GM21423 (cell line): ENCODE data around the gene TEPSIN.

Experiments used
- ATAC-seq: cut with Tn5 transposase; IDR thresholded peaks from one replicate; pipeline ENCODE4 v1.9.1; 2021; ENCODE audit warnings: mild to moderate bottlenecking, moderate library complexity; ENCODE audit not compliant: unreplicated experiment

TEPSIN gene

DNA sequence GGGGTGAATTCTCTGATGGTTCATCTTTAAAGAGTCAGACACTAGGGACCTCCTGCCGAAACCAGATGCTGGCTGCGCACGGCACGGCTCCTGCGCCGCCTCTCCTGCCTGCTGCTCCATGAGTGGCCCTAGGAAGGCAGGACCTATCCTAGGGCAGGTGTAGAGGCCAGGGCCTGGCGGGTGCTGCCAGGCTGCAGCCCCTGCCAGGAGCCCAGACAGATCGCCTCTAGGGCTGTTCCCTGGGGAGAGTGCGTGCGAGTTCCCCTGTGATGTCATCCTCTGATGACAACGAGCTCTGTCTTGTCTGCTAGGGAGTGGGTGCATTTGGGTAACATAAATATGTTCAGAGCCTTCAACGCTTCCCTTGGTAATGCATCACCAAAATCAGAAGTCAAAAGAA, 32.4 kb upstream of the TEPSIN start:
- no peak for ATAC-seq

DNA sequence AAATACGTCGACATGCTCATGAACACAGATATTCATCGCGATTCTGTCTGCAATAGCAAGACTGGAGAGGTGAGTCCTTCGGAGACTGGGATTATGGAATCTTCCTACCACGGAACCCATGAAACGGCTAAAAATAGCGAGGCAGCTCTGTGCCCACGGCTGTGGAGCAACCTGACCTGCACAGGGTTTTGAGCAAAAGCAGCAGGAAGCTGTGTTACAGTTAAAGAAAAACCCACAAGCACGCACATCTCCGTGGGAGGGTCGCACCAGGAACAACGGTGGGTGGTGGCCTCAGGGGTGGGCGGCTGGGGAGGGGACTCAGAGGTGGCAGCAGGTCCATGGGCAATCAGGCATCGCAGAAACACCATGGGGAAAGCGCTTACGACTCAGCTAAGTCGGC, 31.4 kb upstream of the TEPSIN start:
- ATAC-seq, result no peak

DNA sequence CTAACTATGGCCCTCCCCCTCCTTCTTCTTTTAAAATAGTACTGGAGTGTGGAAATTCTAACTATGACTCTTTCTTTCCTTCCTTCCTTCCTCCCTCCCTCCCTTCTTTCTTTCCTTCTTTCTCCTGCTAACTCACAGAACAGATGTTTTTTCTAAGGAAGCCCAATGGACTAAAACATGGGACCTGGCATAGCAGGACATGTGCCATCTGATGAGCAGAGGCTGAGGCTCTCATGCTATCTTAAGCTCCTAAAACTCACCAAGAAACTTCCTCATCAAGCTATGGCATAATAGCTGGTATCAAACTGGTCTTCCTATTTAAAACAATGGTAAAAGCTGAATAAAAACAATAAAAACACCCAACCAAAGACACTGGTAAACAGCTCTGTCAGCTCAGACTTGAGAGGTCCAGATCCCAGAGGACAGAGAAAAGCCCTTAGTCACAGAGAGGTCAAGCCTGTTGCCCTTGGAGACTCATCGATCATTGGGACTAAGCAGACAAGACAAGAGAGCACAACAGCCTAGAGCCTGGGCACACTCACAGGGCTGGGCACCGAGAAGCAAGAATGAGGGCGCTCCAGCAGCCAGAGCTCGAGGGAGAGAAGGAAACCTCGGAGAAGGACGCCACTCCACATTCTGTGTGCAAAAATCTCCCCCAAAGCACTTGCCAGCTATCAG, 28.7 kb upstream of the TEPSIN start:
- ATAC-seq, result no peak

DNA sequence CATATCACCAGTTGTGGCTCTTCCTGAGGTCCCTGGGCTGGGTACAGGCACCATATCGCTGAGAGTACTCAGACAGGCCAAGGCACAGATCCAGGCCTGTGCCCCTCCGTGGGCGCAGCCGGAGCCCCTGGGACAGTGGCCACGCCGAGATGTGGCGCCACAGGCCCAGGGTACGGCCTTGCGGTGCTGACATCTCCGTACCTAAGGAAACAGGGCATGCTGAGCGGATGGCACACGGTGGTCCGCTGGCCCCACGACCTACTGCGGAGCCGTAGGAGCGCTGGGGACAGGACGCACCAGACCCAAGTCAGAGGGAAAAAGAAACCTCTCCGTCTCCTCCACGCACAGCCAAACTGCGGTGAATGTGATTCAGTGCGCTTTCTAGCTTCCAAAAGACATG, 26.7 kb upstream of the TEPSIN start:
- ATAC-seq, result no peak

DNA sequence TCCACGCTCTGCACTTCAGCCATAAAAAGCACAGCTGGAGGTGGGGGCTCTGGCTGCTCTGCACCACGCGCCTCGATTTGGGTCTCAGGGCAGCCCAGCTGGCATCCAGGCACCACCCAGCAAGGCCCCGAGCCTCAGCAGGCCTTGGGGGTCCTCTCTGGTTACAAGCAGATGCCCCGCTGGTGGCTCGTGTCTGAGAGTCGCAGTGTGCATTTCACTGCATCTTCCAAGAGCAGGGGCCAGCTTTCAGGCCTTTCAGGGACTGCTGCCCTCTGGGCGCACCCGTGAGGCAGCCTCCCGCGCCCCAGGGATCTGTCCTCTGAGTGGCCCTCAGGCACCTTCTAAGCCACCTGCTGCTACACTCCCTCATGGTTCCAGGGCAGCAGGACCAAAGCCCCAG, 25.8 kb upstream of the TEPSIN start:
- ATAC-seq, result no peak

DNA sequence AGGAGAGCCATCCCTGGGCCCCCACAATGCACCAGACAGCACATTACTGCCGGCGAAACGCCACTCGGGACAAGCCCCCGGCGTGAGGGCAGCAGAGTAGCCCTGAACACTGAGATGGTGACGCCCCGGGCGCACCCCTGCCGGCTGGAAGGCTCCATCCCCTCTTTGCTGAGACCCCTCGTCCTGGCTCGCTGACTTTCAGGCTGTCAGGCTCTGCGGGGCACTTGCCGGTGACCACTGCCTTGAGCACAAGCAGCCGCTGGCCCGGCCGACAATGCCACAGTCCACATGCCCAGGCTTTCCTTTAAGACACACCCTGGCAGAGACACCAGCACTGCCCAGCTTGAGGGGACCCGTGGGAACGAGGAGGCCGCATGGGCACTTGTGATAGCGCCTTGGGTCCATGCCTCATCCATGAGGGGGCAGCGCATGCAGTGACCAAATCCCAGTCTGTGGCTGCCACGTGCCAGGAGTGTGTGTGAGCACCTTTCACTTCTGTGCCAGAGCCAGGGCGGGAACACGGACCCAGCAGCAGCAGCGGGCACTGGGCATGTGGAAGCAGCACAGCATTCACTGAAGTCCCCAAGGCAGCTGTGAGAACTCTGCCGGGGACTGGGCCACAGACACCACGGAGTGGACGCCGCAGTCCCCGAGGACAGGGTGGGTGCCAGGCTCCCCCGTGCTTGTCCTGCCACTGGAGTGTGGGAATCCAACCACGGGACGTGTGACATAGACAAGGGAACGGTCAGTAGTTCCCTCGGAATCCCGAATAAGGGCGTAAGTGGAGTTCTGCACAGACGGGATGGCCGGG, 24.7 kb upstream of the TEPSIN start:
- ATAC-seq, result no peak

DNA sequence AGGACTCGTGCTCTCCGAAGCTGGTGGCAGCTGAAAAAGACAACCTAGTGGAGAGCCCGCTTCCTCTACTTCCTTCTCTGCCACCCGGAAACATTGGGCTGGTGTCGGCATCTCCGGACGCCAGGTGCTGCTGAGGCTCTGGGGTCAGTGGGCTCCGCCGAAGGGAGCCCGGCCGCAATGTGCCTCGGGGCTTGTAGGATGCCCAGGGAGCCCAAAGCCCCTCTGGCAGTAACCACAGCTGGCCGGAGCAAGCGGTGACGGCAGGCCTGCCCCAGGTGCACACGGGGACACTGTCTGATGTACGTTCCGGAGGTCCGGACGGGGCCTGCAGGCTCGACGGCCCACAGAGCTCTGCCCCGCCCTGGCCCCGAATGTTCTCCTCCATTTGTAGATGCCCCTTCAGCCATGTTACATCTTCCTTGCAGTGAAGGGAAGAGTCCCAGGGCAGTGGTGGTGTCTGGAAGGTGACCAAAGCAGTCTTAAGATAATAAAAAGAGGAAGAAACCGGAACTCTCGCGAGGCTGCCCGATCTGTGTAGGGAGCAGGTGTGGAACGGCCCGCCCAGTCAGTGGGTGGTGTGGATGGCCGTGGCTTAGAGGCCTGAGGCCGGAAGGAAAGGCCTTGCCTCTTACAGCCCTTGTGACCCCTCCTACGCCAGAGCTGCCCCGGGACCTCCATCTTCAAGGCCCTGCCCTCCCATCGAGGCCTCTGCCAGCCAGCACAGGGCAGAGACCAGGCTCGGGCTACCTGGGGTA, 22.9 kb upstream of the TEPSIN start:
- ATAC-seq, result no peak

DNA sequence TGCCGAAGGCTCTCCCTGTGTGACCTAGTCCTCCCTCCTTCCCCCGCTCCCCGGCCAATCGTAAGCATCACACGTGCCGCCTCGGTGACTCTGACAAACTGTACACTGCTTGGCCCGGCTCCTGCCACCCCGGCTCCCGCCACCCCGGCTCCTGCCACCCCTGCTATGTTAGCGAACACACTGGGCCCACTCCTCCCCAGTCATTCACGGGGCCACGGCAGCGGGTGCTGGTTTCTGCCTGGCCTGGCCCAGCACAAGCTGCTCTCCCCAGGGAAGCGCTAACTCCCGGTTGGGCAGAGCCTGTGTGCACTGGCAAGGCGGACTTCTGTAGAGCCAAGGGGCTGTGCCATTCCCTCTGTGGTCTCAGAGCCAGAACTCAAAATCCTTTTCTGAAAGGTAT, 22.2 kb upstream of the TEPSIN start:
- ATAC-seq, result no peak

DNA sequence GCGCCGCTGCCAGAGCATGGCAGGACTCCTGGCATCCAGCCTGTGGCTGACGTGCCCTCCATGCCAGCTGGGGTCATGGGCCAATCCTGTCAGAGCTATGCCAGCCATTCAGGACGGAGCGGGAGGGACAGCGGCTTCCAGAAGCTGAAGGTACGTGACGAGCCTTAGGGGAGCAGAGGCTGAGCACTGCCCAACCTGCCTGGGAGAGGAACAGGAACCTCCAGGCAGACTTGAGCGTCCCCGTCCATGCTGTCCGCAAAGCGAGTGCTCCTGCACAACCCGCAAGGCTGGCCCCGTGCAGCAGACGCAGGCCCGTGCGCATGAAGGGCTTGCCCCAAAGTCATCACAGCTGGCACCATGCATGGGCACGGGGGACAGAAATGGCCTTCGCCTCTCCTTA, 21.8 kb upstream of the TEPSIN start:
- no peak for ATAC-seq

DNA sequence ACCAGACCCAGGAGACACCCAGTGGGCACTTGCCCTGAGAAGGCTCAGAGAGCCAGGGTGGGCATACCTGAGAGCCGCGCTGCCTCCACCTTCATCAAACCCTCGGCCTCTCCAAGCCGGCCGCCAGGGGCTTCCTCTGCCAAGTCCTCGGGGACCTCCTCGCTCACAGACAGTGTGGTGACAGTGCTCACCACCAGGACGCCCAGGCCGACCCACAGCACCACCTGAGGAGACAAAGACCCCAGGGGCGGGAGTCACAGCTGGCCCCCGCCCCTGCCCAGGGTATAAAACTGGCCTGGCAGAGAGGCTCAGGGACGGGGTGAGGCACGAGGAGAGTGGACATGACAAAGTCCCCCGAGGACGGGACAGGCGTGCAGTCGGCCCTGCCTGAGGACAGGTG, 21.3 kb upstream of the TEPSIN start:
- no peak for ATAC-seq

DNA sequence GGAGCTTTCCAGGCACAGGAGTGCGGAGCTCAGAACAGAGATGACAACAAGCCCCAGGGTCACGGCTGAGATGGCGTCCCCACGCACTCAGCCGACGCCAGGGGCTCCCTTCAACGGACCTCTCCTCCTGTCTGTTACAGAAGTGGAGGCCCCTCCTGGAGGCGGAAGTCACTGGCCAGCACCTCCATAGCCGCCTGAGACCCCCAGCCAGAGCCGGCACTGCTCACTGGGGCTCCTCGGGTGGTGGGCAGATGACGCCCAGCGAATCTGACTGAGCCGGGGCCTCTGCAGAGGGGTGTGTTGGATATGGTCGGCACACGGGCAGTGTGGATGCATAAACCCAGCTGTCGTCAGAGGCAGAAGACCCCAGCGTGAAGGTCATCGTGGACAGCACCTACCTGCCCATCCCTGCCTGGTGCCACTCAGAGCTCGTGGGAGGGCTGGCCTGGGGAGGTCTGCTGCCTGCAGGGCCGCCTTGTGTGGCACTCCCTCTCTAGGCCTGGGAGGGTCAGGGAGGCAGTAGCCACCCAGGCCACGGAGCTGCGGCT, 20.3 kb upstream of the TEPSIN start:
- ATAC-seq, result no peak

DNA sequence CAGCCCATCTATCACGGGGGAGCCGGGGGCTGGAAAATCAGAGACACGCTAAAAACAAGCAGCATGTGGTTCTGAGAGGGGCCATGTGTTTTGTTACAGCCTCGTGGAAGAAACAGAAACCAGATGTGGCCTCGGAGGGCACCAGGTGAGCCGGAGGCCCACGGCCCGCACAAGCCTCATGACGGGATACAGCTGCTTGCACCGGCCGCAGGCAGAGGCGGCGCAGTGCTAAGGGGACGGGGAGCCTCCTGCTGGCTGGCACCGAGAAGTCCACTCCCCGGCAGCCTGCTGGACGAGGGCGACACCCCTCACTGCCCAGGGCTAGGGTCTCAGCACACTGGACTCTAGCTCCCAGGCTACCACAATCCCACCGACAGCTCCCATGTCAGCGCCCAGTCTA, 19.4 kb upstream of the TEPSIN start:
- ATAC-seq, result no peak

DNA sequence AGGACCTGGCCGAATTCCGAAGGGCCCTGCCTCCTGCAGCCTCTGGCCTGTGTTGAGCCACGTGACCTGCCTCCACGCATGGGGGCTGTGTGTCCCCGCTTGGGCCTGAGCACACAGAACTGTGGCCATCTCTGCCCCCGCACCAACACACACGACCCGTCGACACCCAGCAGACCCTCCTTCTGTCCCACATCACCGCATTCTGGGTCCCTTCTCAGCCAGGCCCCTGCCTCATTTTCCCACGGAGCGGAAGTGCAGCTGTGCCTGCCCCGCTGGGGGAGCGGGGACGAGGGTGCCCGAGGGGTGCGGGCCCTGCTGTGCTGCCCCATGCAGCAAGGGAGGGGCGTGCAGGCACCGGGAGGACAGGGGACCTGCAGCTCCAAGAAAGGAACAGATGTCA, 18.7 kb upstream of the TEPSIN start:
- ATAC-seq, result no peak

DNA sequence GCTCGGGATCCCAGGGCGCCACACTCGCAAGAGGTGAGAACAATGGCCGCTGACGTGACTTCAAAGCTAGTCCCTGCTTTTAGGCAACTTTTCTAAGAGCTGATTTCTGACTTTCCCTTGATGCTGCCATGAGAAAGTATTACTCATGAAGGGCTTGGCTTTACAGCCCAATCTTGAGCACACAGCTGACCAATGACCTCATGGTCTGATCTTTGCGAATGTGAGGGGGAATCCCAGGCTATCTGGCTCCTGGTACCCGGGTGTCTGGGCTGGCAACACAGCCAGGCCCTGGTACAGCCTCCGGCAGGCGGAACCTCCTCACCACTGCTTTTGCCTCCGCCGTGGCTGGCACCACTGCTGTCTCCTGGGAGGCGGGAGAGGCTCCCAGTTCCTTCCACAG, 17.8 kb upstream of the TEPSIN start:
- ATAC-seq, result no peak

DNA sequence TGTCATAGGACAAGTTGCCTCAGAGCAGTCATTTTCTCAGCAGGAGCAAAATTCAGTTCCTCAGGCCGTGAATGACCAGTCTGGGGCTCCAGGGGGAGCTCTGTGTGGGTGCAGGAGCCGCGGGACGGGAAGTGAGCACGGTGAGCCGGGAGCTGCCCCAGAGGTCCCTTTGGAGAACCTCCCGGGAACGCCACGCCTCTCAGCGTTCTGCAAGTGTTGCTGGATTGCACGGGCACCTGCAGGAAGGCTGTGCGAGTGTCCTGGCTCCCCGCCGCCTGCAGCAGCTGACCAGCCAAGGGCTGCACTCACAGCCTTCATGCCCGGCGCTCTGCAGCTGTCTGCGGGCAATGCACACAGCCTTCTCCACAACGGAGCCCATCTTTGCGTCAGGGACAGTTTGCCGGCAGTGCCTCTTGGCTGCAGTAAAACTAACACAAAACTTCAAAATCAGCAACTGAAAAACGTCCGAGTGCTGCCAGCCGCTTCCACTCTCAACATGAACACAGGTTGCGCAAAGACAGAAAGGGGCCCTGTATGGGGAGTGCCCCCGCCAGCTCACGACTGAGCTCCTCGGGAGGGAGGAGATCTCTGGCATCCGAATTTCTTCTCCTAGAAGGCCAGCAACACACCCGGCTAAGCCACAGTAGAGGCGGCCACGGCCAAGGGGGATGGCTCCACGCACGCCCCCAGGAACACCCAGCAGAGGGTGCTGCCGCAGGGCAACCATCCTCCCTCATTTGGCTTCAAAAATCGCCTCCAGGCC, 16.3 kb upstream of the TEPSIN start:
- ATAC-seq, result no peak

DNA sequence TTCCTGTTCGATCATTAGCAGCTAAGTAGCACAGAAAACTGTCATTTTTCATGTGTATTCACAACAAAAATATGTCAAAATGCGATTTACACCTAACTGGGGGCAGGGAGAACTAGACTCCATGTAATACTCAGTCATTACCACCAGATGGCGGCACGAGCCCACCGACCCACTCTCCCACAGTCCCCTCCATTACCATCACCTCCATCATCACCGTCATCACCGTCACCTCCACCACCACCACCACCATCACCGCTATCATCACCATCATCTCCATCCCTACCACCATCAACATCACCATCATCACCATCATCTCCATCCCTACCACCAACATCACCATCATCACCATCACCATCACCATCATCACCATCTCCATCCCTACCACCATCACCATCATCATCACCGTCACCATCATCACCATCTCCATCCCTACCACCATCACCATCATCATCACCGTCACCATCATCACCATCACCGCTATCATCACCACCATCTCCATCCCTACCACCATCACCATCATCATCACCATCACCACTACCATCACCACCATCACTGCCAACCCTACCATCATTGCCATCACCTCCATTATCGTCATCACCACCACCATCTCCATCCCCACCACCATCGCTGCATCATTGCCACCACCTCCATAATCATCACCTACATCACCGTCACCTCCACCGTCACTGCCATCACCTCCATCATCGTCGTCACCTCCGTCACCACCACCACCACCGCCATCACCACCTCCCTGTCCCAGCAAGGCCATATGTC, 14.7 kb upstream of the TEPSIN start:
- no peak for ATAC-seq

DNA sequence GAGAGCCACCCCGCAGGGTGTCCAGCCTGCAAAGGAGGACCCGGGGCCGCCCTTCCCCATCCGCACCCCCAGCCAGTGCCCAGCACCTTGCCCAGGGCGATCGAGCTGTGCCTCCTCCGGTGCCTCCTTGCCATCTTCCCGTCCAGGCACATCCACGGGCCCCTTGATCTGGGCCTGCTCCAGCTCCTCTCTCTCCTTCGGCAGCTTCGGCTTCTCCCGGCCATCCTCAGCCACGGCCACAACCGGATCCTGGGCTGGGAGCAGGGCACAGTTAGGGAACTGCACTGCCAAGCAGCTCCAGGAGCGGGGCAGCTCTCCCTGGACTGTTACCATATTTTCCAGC, 14.1 kb upstream of the TEPSIN start:
- no peak for ATAC-seq

DNA sequence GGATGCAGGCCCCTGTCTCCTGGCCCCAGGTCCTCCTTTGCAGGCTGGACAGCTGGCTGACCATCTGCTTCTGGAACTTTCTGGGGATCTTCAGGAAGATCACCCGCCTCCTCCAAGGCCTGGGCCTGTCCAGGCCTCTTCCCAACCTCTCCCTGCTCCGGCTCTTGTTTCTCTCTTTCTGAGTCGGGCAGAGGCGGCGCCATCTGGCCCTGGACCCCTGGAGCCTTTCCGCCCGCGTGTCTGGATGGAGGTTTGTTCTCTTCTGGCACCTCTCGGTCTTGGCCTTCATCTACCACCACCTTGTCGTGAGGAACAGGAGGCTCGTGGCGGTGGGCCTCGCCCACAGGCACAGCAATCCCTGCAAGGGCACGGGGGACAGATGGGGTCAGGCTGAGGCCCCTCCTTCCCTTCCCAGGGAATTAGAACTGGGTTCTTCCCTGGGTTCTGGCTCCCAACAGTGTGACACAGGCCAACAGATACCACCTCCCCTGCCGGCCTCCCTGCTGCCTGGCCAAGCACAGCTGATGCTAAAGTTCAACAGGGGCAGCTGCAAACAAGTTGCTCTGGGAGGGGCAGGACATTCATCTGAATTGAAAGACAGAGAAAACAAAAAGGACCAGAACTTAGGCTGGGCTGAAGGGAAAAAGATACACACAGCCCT, 13.6 kb upstream of the TEPSIN start:
- no peak for ATAC-seq

DNA sequence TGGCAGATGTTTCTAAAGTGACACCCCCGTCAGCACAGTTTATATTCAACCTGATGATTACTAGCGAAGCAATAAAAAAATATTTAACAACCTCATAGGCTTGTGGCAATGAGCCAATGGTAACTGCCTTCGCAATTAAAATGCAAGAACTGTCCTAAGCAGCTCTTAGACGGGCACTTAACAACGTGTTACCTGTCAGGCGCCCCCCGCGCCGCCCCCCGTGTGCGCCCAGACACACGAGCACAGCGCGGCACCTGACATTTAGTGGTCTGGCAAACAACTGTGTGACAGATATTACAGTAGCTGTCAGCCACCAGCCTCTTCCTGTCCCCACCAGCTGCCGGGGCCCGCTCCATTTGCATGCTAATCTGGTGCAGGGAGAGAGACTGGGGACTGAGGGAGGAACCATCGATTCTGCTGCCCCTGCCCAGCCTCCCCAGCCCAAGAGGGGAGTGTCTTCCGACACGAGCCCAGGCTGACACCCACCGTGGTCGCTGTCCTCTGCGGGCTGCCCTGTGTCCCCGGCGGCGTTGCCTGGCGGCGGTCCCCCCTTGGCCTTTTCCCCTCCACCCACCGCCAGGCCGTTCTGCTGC, 12.9 kb upstream of the TEPSIN start:
- no peak for ATAC-seq
